Neural progenitor cell (in vitro differentiated cells): ENCODE measurements around the gene HLF.
A peak's percentile ranks its signal among the peaks of the same experiment; 100 is the strongest.

ENCODE experiments used
- EZH2 ChIP-seq: fragments of 200-600 bp; sonication (generic); IDR thresholded peaks from 2 replicates; pipeline ENCODE4 v1.6.1; 2017; ENCODE audit warnings: antibody characterized with exemption, mild to moderate bottlenecking, moderate library complexity
- EZH2phosphoT487 ChIP-seq: fragments of 200-600 bp; sonication (generic); IDR thresholded peaks from 2 replicates; pipeline ENCODE4 v1.6.1; 2017; ENCODE audit warnings: antibody characterized with exemption
- TF ChIP-seq, protein P1 (sequence below): fragments of 200-600 bp; sonication (generic); IDR thresholded peaks from 2 replicates; pipeline ENCODE4 v1.5.1; 2017; ENCODE audit warnings: antibody characterized with exemption, mild to moderate bottlenecking

GRCh38 chr17:55265311-55266021, 706 bp downstream of the HLF start:
- TF ChIP-seq, protein P1, sequence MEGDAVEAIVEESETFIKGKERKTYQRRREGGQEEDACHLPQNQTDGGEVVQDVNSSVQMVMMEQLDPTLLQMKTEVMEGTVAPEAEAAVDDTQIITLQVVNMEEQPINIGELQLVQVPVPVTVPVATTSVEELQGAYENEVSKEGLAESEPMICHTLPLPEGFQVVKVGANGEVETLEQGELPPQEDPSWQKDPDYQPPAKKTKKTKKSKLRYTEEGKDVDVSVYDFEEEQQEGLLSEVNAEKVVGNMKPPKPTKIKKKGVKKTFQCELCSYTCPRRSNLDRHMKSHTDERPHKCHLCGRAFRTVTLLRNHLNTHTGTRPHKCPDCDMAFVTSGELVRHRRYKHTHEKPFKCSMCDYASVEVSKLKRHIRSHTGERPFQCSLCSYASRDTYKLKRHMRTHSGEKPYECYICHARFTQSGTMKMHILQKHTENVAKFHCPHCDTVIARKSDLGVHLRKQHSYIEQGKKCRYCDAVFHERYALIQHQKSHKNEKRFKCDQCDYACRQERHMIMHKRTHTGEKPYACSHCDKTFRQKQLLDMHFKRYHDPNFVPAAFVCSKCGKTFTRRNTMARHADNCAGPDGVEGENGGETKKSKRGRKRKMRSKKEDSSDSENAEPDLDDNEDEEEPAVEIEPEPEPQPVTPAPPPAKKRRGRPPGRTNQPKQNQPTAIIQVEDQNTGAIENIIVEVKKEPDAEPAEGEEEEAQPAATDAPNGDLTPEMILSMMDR, result no peak
- TF ChIP-seq EZH2 (peak; percentile 94), EZH2phosphoT487 (peak; percentile 84)
